NCI-H69 (cell line): Measurements from ENCODE around the gene ETFBKMT.
"Not testable (repeated sequence)": the region's sequence is repeated elsewhere in the genome, so short reads cannot be mapped to it uniquely, and the experiment has no call there.

Source experiments
- DNase-seq: peaks from one replicate; lab custom pipeline; 2025; lab: John Stamatoyannopoulos, UW

The ETFBKMT gene

GRCh38 chr12:31655792-31656191 is 3.7 kb upstream of the ETFBKMT start:
- DNase-seq: no peak

GRCh38 chr12:31658471-31659086 is 909 bp upstream of the ETFBKMT start:
- DNase-seq: peak; percentile 76

- DNase-seq: no peak
Observed at GRCh38 chr12:31662176-31662849, 2.8 kb downstream of the ETFBKMT start.

- no peak for DNase-seq
Observed at GRCh38 chr12:31663576-31663975, 4.1 kb downstream of the ETFBKMT start.

GRCh38 chr12:31664038-31664437 is 4.5 kb downstream of the ETFBKMT start:
- DNase-seq: no peak

GRCh38 chr12:31669020-31669419 is 9.5 kb downstream of the ETFBKMT start:
- DNase-seq: no peak

- DNase-seq: not testable (repeated sequence)
Observed at GRCh38 chr12:31669582-31669981, 10.1 kb downstream of the ETFBKMT start.

- DNase-seq: no peak
Observed at GRCh38 chr12:31672521-31672920, 13.0 kb downstream of the ETFBKMT start.

- DNase-seq: peak; percentile 100
Observed at GRCh38 chr12:31682136-31682962, 22.9 kb downstream of the ETFBKMT start.

GRCh38 chr12:31685801-31686200 is 26.3 kb downstream of the ETFBKMT start:
- no peak for DNase-seq

GRCh38 chr12:31687101-31687527 is 27.6 kb downstream of the ETFBKMT start:
- no peak for DNase-seq

GRCh38 chr12:31689921-31690320 is 30.4 kb downstream of the ETFBKMT start:
- not testable (repeated sequence) for DNase-seq

GRCh38 chr12:31702047-31702446 is 42.6 kb downstream of the ETFBKMT start:
- DNase-seq: peak; percentile 79

- DNase-seq: no peak
Observed at GRCh38 chr12:31705621-31706020, 46.1 kb downstream of the ETFBKMT start.

GRCh38 chr12:31708118-31708517 is 48.6 kb downstream of the ETFBKMT start:
- not testable (repeated sequence) for DNase-seq

- no peak for DNase-seq
Observed at GRCh38 chr12:31710021-31710818, 50.7 kb downstream of the ETFBKMT start.

GRCh38 chr12:31712877-31713276 is 53.4 kb downstream of the ETFBKMT start:
- no peak for DNase-seq

GRCh38 chr12:31714406-31715271 is 55.2 kb downstream of the ETFBKMT start:
- DNase-seq: no peak

GRCh38 chr12:31715283-31715825 is 55.9 kb downstream of the ETFBKMT start:
- no peak for DNase-seq

- not testable (repeated sequence) for DNase-seq
Observed at GRCh38 chr12:31716998-31717397, 57.5 kb downstream of the ETFBKMT start.
